ENCODE measurements around the gene SAP30BP.

- no peak for TF ChIP-seq CTCF (conservative IDR thresholded peaks at IDR 0.05; ENCODE audit: low read depth in 2 of 2)
- TF ChIP-seq EZH2 (IDR thresholded peaks at IDR 0.05; ENCODE audit: low read depth, unreplicated experiment) = no peak
- TF ChIP-seq EZH2phosphoT487 (IDR thresholded peaks at IDR 0.05; ENCODE audit: unreplicated experiment) = no peak
- TF ChIP-seq POLR2AphosphoS5 (IDR thresholded peaks at IDR 0.05; ENCODE audit: low read depth) = no peak
- TF ChIP-seq NANOG (IDR thresholded peaks at IDR 0.05; ENCODE audit: borderline replicate concordance) = no peak
- TF ChIP-seq ZNF114 (CRISPR knock-in tag; IDR thresholded peaks at IDR 0.05) = no peak
- no peak for TF ChIP-seq REST (IDR thresholded peaks at IDR 0.05; ENCODE audit: unreplicated experiment)
These were observed 85.2 kb downstream of the SAP30BP start for GRCh38 chr17:75752405-75752709.

All from GM23338 (cell line).